T-helper 1 cell treated with Interleukin-12 subunit alpha and Interleukin-12 subunit beta and Interleukin-4 antibody, amounts not matched to agents 30 ng/mL and 1 ng/mL, for 36 hours (primary cell): ENCODE data around the gene TUBGCP6. TPM values are rescaled to one million over a fixed set of nuclear protein-coding genes. Genes with fewer than 3 reads are reported as not detected.
"Not testable (repeated sequence)": the region's sequence is repeated elsewhere in the genome, so short reads cannot be mapped to it uniquely, and the experiment has no call there.

Experiments
- intact Hi-C: fragments of 100-400 bp; cut with micrococcal nuclease; formaldehyde crosslinking; loops from one replicate; pipeline ENCODE4 v1.15.1; 2024
- total RNA-seq: library from RNA; stranded (reverse); gene quantifications from 2 replicates; pipeline ENCODE4 v1.2.3, GENCODE V29; 2022

The TUBGCP6 gene
- total RNA-seq, 1 donor from 2014 or later: 68.8 TPM

DNA sequence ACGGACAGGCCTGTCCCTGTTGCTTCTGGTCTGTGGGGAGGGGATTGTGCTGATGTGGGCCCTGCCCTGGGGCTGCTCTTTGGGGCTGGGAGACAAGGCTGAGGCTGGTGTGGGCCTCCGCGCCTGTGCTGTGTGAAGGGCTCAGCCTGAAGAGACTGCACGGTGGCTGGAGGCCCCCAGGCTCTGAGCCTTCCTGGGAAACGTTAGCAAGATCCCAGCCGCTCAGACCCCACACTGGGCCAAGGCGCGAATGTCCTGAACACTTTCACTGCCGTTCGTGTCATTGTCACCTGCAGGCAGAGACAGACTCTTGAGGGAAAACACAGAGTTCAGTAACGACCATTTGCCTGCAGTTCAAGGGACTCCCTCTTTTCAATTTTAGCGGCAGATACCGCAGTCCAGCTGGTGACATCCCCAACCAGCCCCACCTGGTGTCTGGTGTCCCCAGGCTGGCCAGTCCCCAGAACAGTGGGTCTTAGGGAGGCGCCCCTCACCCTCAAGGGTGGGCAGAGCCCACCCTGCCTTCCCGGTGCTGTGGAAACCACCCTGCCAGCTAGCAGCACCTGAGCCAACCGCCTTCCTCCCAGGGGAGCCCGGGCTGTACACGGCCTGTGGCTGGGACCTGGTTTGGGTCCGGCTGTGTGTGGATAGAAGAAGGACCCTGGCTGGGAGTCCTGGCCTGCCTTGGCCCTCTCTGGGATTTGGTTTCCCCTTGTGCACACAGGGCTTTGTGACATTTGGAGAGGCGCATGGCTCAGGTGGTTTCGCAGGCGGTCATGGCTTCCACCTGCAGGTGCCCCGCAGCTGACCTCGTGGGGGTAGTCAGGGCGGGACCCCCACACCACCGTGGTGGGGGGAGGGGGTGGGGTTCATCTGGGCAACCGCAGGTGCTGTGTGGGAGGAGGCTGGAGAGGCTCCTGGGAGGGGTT is 68.6 kb downstream of the TUBGCP6 start:
- intact Hi-C loops: no loop called here

DNA sequence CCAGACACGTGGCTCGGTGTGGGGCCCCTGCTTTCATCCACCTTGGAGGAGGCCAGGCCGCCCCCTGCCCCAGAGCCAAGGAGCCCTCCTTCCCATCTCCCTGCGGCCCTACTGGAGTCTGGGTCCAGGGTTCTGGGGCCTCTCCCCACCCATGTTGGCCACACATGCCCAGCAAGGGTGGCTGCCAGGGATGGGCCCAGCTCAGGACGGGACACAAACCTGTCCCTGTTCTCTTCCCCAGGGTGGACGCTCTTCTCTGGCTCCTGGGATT is 69.7 kb downstream of the TUBGCP6 start:
- intact Hi-C loops: no loop called here

GRCh38 chr22:50174382-50175190 is 70.2 kb downstream of the TUBGCP6 start:
- intact Hi-C loops: no loop called here

GRCh38 chr22:50173983-50174355 is 70.9 kb downstream of the TUBGCP6 start:
- intact Hi-C loops: no loop called here

GRCh38 chr22:50173311-50173982 is 71.4 kb downstream of the TUBGCP6 start:
- intact Hi-C loops: no loop called here

GRCh38 chr22:50171965-50172421 is 72.8 kb downstream of the TUBGCP6 start:
- intact Hi-C loops: no loop called here

DNA sequence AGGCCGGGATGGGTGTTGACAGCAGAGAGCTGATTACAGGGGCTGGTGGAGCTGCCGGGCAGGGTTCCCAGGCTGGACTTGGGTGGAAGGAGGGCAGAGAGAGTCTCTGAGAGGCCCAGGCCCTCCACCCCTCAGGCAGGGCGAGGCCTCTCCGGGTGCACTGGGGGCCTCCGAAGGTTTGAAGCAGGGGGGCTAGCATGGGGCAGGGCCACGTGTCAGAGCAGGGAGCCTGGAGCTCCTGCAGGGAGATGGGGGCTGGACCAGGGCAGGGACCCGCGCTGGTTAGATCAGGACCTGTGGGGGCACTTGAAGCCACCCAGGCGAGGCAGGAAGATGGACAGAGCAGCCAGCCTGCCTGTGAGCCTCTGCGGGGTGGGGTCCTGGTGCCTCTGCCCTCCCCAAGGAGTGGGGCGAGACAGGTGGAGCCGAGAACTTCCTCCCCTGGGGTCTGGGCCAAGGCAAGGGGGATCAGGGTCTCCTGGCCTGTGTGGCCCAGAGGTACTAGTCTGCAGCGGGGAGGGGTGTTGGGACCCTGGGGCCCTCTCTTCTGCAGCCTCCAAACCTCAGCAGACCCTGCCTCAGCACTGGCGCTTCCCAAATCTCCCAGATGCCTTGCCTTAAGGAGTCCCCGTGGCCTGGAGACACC is 73.4 kb downstream of the TUBGCP6 start:
- intact Hi-C loops: no loop called here

- intact Hi-C loops: no loop called here
Measured at GRCh38 chr22:50170453-50171318, 74.1 kb downstream of the TUBGCP6 start, which contains the start of gene PANX2. TSS of gene PANX2 (plus strand) at chr22:50170731. CDS start at chr22:50170731, 0 bp downstream.

DNA sequence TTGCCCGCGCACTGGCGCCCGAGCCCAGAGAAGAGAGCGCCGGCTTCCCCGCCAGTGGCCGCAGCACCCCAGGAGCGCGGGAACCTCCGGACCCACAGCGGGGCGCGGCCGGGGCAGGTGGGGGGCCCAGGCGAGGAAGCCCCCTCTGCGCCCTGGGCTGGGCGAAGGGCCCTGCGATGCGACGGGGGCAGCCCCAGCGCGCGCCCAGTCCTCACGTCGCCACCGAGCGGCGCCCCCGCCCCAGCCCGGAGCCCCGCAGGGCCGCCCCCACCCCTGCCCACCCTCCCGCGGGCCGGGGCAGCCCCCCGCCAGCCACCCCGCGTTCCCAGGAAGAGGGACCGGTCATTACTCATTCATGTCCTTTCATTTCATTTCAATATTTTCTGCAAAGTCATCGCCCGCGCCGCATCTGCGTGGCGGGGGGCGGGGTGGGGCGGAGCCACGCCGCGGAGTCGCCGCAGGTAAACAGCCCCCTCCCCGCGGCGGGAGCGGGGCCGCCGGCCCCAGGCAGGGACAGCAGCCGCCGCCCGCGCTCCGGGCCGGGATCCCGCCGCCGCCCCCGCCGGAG is 75.0 kb downstream of the TUBGCP6 start:
- intact Hi-C loops: no loop called here

GRCh38 chr22:50169181-50169759 is 75.6 kb downstream of the TUBGCP6 start:
- intact Hi-C loops: no loop called here

DNA sequence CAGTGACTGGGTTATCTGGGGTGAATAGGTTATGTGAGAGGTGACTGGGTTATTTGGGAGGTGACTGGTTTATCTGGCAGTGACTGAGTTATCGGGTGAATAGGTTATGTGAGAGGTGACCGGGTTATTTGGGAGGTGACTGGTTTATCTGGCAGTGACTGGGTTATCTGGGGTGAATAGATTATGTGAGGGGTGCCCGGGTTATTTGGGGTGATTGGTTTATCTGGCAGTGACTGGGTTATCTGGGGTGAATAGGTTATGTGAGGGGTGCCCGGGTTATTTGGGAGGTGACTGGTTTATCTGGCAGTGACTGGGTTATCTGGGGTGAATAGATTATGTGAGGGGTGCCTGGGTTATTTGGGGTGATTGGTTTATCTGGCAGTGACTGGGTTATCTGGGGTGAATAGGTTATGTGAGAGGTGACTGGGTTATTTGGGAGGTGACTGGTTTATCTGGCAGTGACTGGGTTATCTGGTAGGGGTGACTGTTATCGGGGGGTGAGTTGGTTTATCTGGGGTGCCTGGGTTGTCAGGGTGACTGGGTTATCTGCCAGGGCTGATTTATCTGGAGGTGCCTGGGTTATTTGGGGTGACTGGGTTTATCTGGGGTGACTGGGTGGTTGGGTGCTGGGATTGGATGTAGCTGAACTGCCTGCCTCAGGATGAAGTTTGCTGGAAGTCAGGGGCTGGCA is 76.2 kb downstream of the TUBGCP6 start:
- intact Hi-C loops: not testable (repeated sequence)

DNA sequence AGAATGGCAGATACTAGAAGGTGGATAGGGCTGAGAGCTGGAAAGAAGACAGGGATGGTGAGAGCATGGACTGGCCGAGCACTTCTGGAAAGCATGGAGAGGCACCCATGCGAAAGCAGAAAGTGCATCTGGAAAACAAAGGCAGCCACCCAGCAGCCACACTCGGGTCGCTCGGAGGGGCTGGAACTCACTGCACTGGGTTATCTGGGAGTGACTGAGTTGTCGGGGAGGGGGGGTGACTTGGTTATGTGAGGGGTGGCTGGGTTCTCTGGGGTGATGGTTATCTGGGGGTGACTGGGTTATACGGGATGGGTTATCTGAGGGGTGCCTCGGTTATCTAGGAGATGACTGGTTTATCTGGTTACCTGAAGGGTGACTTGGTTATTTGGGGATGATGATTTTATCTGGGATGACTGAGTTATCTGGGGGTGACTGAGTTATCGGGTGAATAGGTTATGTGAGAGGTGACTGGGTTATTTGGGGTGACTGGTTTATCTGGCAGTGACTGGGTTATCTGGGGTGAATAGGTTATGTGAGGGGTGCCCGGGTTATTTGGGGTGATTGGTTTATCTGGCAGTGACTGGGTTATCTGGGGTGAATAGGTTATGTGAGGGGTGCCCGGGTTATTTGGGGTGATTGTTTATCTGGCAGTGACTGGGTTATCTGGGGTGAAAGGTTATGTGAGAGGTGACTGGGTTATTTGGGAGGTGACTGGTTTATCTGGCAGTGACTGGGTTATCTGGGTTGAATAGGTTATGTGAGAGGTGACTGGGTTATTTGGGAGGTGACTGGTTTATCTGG is 76.9 kb downstream of the TUBGCP6 start:
- intact Hi-C loops: no loop called here

Other genes with a start within 250 kb of the TUBGCP6 start
- gene IL17REL, start 232.3 kb downstream of the TUBGCP6 start, total RNA-seq: 0.07 TPM in 1 of 2 replicates, not detected in the other
- not detected in 2 replicates for gene TTLL8, start 186.7 kb downstream of the TUBGCP6 start, total RNA-seq
- 0.39 and 0.59 TPM in 2 replicates for gene MLC1, start 159.6 kb downstream of the TUBGCP6 start, total RNA-seq
- not detected in 2 replicates for gene MOV10L1, start 155.0 kb downstream of the TUBGCP6 start, total RNA-seq
- gene PANX2, start 74.3 kb downstream of the TUBGCP6 start, total RNA-seq: 0.24 and 0.37 TPM in 2 replicates
- gene TRABD, start 59.1 kb downstream of the TUBGCP6 start, total RNA-seq: 124 TPM in 2 replicates
- 24.2 and 25.2 TPM in 2 replicates for gene SELENOO, start 44.0 kb downstream of the TUBGCP6 start, total RNA-seq
- 91.9 and 93.8 TPM in 2 replicates for gene HDAC10, start 6.2 kb upstream of the TUBGCP6 start, total RNA-seq
- 7.7 and 8.8 TPM in 2 replicates for gene MAPK12, start 16.7 kb upstream of the TUBGCP6 start, total RNA-seq
- gene MAPK11, start 25.4 kb upstream of the TUBGCP6 start, total RNA-seq: 29.0 and 33.2 TPM in 2 replicates
- gene PLXNB2, start 62.6 kb upstream of the TUBGCP6 start, total RNA-seq: 18.3 and 20.8 TPM in 2 replicates
- 2.8 and 2.9 TPM in 2 replicates for gene DENND6B, start 82.0 kb upstream of the TUBGCP6 start, total RNA-seq
- 60.8 and 64.6 TPM in 2 replicates for gene PPP6R2, start 98.3 kb upstream of the TUBGCP6 start, total RNA-seq
- gene SBF1, start 230.0 kb upstream of the TUBGCP6 start, total RNA-seq: 175 and 181 TPM in 2 replicates
- 4.5 and 6.2 TPM in 2 replicates for gene ADM2, start 236.5 kb upstream of the TUBGCP6 start, total RNA-seq
- gene MIOX, start 241.8 kb upstream of the TUBGCP6 start, total RNA-seq: 0.32 TPM in 1 of 2 replicates, not detected in the other